ENCODE data around the gene DLD.

GRCh38 chr7:107958764-107959526, 68.0 kb downstream of the DLD start:
- no peak for TF ChIP-seq CTCF (conservative IDR thresholded peaks at IDR 0.05; ENCODE audit: low read depth in 2 of 2)
- TF ChIP-seq REST (IDR thresholded peaks at IDR 0.05; ENCODE audit: unreplicated experiment), result no peak
- TF ChIP-seq JUNB (IDR thresholded peaks at IDR 0.05; ENCODE audit: unreplicated experiment), result no peak
- no peak for TF ChIP-seq ETS1 (IDR thresholded peaks at IDR 0.05)
- no peak for TF ChIP-seq CREB1 (CRISPR knock-in tag; IDR thresholded peaks at IDR 0.05; ENCODE audit: low read depth)

Data from GM23338 (cell line).